IMR-90 (cell line): ENCODE measurements around the gene SORL1. TPM values are rescaled to one million over a fixed set of nuclear protein-coding genes. Genes with fewer than 3 reads are reported as not detected.

ENCODE experiments used
- ATAC-seq: fragments of 200-7000 bp; cut with Tn5 transposase; 2 replicates; pipeline ENCODE4 v1.9.1; 2020; ENCODE audit warnings: low read depth, mild to moderate bottlenecking, moderate library complexity
- BruUV-seq: library from RNA; stranded (reverse); fragments of 400-500 nt; replicated peaks from 2 replicates; lab custom pipeline; 2021; lab: Mats Ljungman, UMichigan
- CTCF ChIA-PET: fragments of 300-600 bp; formaldehyde crosslinking; extraction: SDS; loops from one replicate; lab custom pipeline; 2021; ENCODE audit warnings: antibody characterized with exemption; lab: Yijun Ruan, JAX
- POLR2A ChIA-PET: fragments of 300-600 bp; sonication (Branson Sonifier 250); formaldehyde crosslinking; loops from one replicate; lab custom pipeline; 2022; ENCODE audit warnings: antibody characterized with exemption; ENCODE audit not compliant: unreplicated experiment; lab: Charles Lee
- DNase-seq: peaks from one replicate; pipeline ENCODE4 v3.0.0; 2013
- H2AFZ ChIP-seq: replicated peaks from 2 replicates; pipeline ENCODE3; 2013; ENCODE audit warnings: low read length, mild to moderate bottlenecking; ENCODE audit not compliant: poor library complexity
- H2AK5ac ChIP-seq: 2 replicates; pipeline ENCODE4 v1.6.1; 2013; ENCODE audit warnings: low read depth, low read length, inconsistent platforms
- H2AK9ac ChIP-seq: replicated peaks from 2 replicates; pipeline ENCODE3; 2013; ENCODE audit warnings: mild to moderate bottlenecking, low read depth, low read length, moderate library complexity; ENCODE audit not compliant: poor library complexity
- H2BK120ac ChIP-seq: 2 replicates; pipeline ENCODE4 v1.6.1; 2013; ENCODE audit warnings: low read depth, low read length, inconsistent platforms
- H2BK15ac ChIP-seq: 3 replicates; pipeline ENCODE4 v1.6.1; 2013; ENCODE audit warnings: low read depth, low read length, inconsistent platforms
- H2BK20ac ChIP-seq: 2 replicates; pipeline ENCODE4 v1.6.1; 2013; ENCODE audit warnings: low read depth, mild to moderate bottlenecking, inconsistent platforms, low read length, moderate library complexity
- H2BK5ac ChIP-seq: 2 replicates; pipeline ENCODE4 v1.6.1; 2013; ENCODE audit warnings: mild to moderate bottlenecking, low read depth, low read length, inconsistent platforms; ENCODE audit not compliant: poor library complexity, severe bottlenecking
- H3K14ac ChIP-seq: replicated peaks from 2 replicates; pipeline ENCODE4 v1.6.1; 2013; ENCODE audit warnings: low read depth, low read length, inconsistent platforms
- H3K18ac ChIP-seq: 2 replicates; pipeline ENCODE4 v1.6.1; 2013; ENCODE audit warnings: low read depth, low read length, control low read depth
- H3K23ac ChIP-seq: 2 replicates; pipeline ENCODE4 v1.6.1; 2013; ENCODE audit warnings: low read depth, low read length, inconsistent platforms
- H3K27ac ChIP-seq: 2 replicates; pipeline ENCODE4 v1.5.1; 2013; ENCODE audit warnings: mild to moderate bottlenecking, control low read depth, low read length; ENCODE audit not compliant: insufficient read depth
- H3K27me3 ChIP-seq: 2 replicates; pipeline ENCODE4 v1.6.1; 2013; ENCODE audit warnings: low read length; ENCODE audit not compliant: control insufficient read depth, insufficient read depth
- H3K36me3 ChIP-seq: 2 replicates; pipeline ENCODE4 v1.6.1; 2013; ENCODE audit warnings: low read length, mixed read lengths; ENCODE audit not compliant: control insufficient read depth, insufficient read depth
- H3K4ac ChIP-seq: 2 replicates; pipeline ENCODE4 v1.6.1; 2013; ENCODE audit warnings: low read depth, low read length, inconsistent platforms
- H3K4me1 ChIP-seq: 2 replicates; pipeline ENCODE4 v1.6.1; 2013; ENCODE audit warnings: low read length, mixed read lengths; ENCODE audit not compliant: control insufficient read depth, insufficient read depth
- H3K4me2 ChIP-seq: 2 replicates; pipeline ENCODE4 v1.6.1; 2013; ENCODE audit warnings: low read depth, mild to moderate bottlenecking, control low read depth, low read length, moderate library complexity
- H3K4me3 ChIP-seq: 2 replicates; pipeline ENCODE4 v1.5.1; 2013; ENCODE audit warnings: low read depth, mild to moderate bottlenecking, control low read depth, low read length, moderate library complexity; ENCODE audit not compliant: insufficient read depth
- H3K56ac ChIP-seq: 2 replicates; pipeline ENCODE4 v1.6.1; 2013; ENCODE audit warnings: low read length, inconsistent platforms; ENCODE audit not compliant: insufficient read depth; ENCODE audit errors: extremely low read depth
- H3K79me1 ChIP-seq, 2 experiments: 2 replicates each; pipeline ENCODE4 v1.6.1; 2013; ENCODE audit warnings: low read length in 2 of 2, inconsistent platforms in 1 of 2, low read depth in 1 of 2
- H3K9ac ChIP-seq: 2 replicates; pipeline ENCODE4 v1.6.1; 2013; ENCODE audit warnings: low read depth, low read length, control low read depth
- H3K9me1 ChIP-seq: 2 replicates; pipeline ENCODE4 v1.6.1; 2013; ENCODE audit warnings: low read length, inconsistent platforms; ENCODE audit not compliant: insufficient read depth
- H3K9me3 ChIP-seq: 2 replicates; pipeline ENCODE4 v1.6.1; 2013; ENCODE audit warnings: low read length; ENCODE audit not compliant: control insufficient read depth, insufficient read depth
- H4K20me1 ChIP-seq: 2 replicates; pipeline ENCODE4 v1.6.1; 2013; ENCODE audit warnings: low read length, inconsistent platforms; ENCODE audit not compliant: insufficient read depth
- H4K5ac ChIP-seq: 2 replicates; pipeline ENCODE4 v1.6.1; 2013; ENCODE audit warnings: mild to moderate bottlenecking, low read depth, low read length, control low read depth
- H4K8ac ChIP-seq, 2 experiments: 2 replicates each; pipeline ENCODE4 v1.6.1; 2013; ENCODE audit warnings: low read depth in 2 of 2, low read length in 2 of 2, control low read depth in 1 of 2, inconsistent platforms in 1 of 2
- H4K91ac ChIP-seq: 2 replicates; pipeline ENCODE4 v1.6.1; 2013; ENCODE audit warnings: low read depth, low read length, inconsistent platforms; ENCODE audit not compliant: insufficient read depth
- CEBPB ChIP-seq: IDR thresholded peaks from 2 replicates; pipeline ENCODE4 v1.6.1; 2012; ENCODE audit warnings: low read depth, low read length, improper control_type of control experiment
- CHD1 ChIP-seq: IDR thresholded peaks from 2 replicates; pipeline ENCODE4 v1.6.1; 2012; ENCODE audit warnings: low read depth, low read length, improper control_type of control experiment
- MAFK ChIP-seq: IDR thresholded peaks from 2 replicates; pipeline ENCODE4 v1.6.1; 2012; ENCODE audit warnings: low read depth, low read length, improper control_type of control experiment
- MAZ ChIP-seq: IDR thresholded peaks from 2 replicates; pipeline ENCODE4 v1.6.1; 2012; ENCODE audit warnings: low read depth, mild to moderate bottlenecking, low read length, improper control_type of control experiment, moderate library complexity, borderline replicate concordance
- MXI1 ChIP-seq: IDR thresholded peaks from 2 replicates; pipeline ENCODE4 v1.6.1; 2012; ENCODE audit warnings: low read depth, mild to moderate bottlenecking, low read length, moderate library complexity, borderline replicate concordance
- RAD21 ChIP-seq: IDR thresholded peaks from 2 replicates; pipeline ENCODE4 v1.6.1; 2012; ENCODE audit warnings: low read length, improper control_type of control experiment
- RCOR1 ChIP-seq: IDR thresholded peaks from 2 replicates; pipeline ENCODE4 v1.6.1; 2012; ENCODE audit warnings: mild to moderate bottlenecking, low read length, improper control_type of control experiment; ENCODE audit not compliant: insufficient replicate concordance
- SMC3 ChIP-seq: fragments of 150-350 bp; IDR thresholded peaks from 2 replicates; pipeline ENCODE4 v1.6.1; 2016; ENCODE audit warnings: low read depth, mild to moderate bottlenecking, antibody characterized with exemption, low read length, moderate library complexity
- WGBS, 2 experiments: methylation state at CpG; one replicate each; pipeline versions ENCODE4 v1.1.5 to v1.1.7; 2013; ENCODE audit warnings: missing lambda C conversion rate in 2 of 2; ENCODE audit not compliant: insufficient read length in 1 of 2; ENCODE audit errors: extremely low coverage in 2 of 2; 5-methylcytosine and 5-hydroxymethylcytosine counted together
- dilution Hi-C: fragments of 300-500 bp; cut with HindIII; formaldehyde crosslinking; loops from one replicate; pipeline ENCODE4 v1.14.3; 2018; ENCODE audit warnings: low sequenced_read_pairs; ENCODE audit not compliant: unreplicated experiment
- in situ Hi-C: fragments of 300-500 bp; cut with MboI; formaldehyde crosslinking; loops from 3 replicates; pipeline ENCODE4 v1.14.3; 2019; ENCODE audit warnings: low sequenced_read_pairs, inconsistent platforms, mixed read lengths
- intact Hi-C: fragments of 100-400 bp; cut with micrococcal nuclease; formaldehyde crosslinking; loops from 2 replicates; pipeline ENCODE4 v1.10.0; 2022
- polyA plus RNA-seq, 3 experiments: library from polyadenylated mRNA; depleted of rRNA; stranded (reverse); fragments of >200 nt; gene quantifications; 2 replicates each; pipeline ENCODE4 v1.2.3, GENCODE V29; 2012; ENCODE audit warnings: low replicate concordance in 1 of 3
- total RNA-seq: library from RNA; depleted of rRNA; stranded (reverse); fragments of >200 nt; gene quantifications from 2 replicates; pipeline ENCODE4 v1.2.3, GENCODE V29; 2012
- TF ChIP-seq, protein P1 (sequence below): fragments of 150-350 bp; IDR thresholded peaks from 2 replicates; pipeline ENCODE4 v1.6.1; 2016; ENCODE audit warnings: low read depth, mild to moderate bottlenecking, low read length, moderate library complexity, borderline replicate concordance
- TF ChIP-seq, protein P2 (sequence below): conservative IDR thresholded peaks from 2 replicates; pipeline ENCODE4 v1.5.1; 2012; ENCODE audit warnings: mild to moderate bottlenecking, low read depth, low read length, improper control_type of control experiment

SORL1 gene
- total and polyA plus RNA-seq, 2 of the 4 experiments (the other 2 are of a cell fraction), result 1.0 to 2.0 TPM

DNA sequence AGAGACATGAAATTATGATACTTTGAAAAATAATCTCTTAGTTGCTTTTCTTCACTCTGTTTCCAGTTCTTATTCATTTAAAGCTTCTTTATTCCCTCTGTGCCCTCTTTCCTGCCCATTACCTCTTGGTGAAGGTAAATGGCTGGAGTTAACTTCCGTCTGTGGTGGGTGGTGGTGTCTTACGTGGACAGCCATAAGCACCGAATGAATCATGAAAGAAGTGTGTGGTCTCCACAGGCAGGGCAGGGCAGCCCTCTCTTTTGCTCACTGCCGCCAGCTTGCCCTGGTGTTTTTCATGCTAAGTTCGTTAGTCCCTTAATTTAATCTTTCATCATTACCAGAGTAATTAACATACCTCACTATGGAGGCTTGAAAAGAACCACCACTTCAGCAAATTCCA is 99.3 kb downstream of the SORL1 start:
- dilution Hi-C loops (no loop called here), intact Hi-C loops (no loop called here), in situ Hi-C loops (no loop called here)
- BruUV-seq, result no TSS peak
- H3K36me3 ChIP-seq, result no peaks in the 10 kb centered on the region
- no peak overlapping the region for H3K56ac ChIP-seq
- no peak for ATAC-seq
- no peaks in the 10 kb centered on the region; the same call in 1 of the 2 replicates for H3K4me1 ChIP-seq
- H4K91ac ChIP-seq, result no peak overlapping the region
- H2AFZ ChIP-seq, result no peak overlapping the region
- H3K9ac ChIP-seq, result no peak overlapping the region
- no peak overlapping the region for H3K4ac ChIP-seq
- H3K4me3 ChIP-seq, result no peak overlapping the region
- H3K18ac ChIP-seq, result no peak overlapping the region
- no peak overlapping the region for H4K5ac ChIP-seq
- no peaks in the 10 kb centered on the region for H3K79me1 ChIP-seq
- H3K9me1 ChIP-seq, result no peaks in the 10 kb centered on the region; the same call in 1 of the 2 replicates
- H2BK120ac ChIP-seq, result no peak overlapping the region
- ChIA-PET POLR2A (no interaction called here), CTCF (no interaction called here)
- TF ChIP-seq, protein P1, sequence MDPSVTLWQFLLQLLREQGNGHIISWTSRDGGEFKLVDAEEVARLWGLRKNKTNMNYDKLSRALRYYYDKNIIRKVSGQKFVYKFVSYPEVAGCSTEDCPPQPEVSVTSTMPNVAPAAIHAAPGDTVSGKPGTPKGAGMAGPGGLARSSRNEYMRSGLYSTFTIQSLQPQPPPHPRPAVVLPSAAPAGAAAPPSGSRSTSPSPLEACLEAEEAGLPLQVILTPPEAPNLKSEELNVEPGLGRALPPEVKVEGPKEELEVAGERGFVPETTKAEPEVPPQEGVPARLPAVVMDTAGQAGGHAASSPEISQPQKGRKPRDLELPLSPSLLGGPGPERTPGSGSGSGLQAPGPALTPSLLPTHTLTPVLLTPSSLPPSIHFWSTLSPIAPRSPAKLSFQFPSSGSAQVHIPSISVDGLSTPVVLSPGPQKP, result no peak
- TF ChIP-seq SMC3 (no peak), RAD21 (no peak), MAZ (no peak), MAFK (no peak), MXI1 (no peak), RCOR1 (no peak), CHD1 (no peak), CEBPB (no peak)
- TF ChIP-seq, protein P2, sequence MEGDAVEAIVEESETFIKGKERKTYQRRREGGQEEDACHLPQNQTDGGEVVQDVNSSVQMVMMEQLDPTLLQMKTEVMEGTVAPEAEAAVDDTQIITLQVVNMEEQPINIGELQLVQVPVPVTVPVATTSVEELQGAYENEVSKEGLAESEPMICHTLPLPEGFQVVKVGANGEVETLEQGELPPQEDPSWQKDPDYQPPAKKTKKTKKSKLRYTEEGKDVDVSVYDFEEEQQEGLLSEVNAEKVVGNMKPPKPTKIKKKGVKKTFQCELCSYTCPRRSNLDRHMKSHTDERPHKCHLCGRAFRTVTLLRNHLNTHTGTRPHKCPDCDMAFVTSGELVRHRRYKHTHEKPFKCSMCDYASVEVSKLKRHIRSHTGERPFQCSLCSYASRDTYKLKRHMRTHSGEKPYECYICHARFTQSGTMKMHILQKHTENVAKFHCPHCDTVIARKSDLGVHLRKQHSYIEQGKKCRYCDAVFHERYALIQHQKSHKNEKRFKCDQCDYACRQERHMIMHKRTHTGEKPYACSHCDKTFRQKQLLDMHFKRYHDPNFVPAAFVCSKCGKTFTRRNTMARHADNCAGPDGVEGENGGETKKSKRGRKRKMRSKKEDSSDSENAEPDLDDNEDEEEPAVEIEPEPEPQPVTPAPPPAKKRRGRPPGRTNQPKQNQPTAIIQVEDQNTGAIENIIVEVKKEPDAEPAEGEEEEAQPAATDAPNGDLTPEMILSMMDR, result no peak
- no peak for DNase-seq
- H2BK15ac ChIP-seq, result no peak overlapping the region
- H3K27ac ChIP-seq, result no peak overlapping the region
- no peak overlapping the region for H3K14ac ChIP-seq
- H2BK20ac ChIP-seq, result no peak overlapping the region
- H3K4me2 ChIP-seq, result no peak overlapping the region
- H4K20me1 ChIP-seq, result no peaks in the 10 kb centered on the region
- no peak overlapping the region for H3K23ac ChIP-seq
- WGBS, 2 experiments, result no CpG with 5 or more reads among the region's 5 CpGs
- no peak overlapping the region for H2BK5ac ChIP-seq
- H2AK5ac ChIP-seq, result no peak overlapping the region
- no peaks in the 10 kb centered on the region; the same call in none of the 2 replicates for H3K27me3 ChIP-seq
- no peak overlapping the region for H4K8ac ChIP-seq
- no peaks in the 10 kb centered on the region for H3K9me3 ChIP-seq
- H2AK9ac ChIP-seq, result no peak overlapping the region
